ENCODE data around the gene ZNF362.

Gene ZNF362

GRCh38 chr1:33311706-33312412 is 55.6 kb downstream of the ZNF362 start:
- DNase-seq: no peak

GRCh38 chr1:33312413-33312749 is 56.1 kb downstream of the ZNF362 start:
- no peak for DNase-seq

GRCh38 chr1:33314416-33314815 is 58.1 kb downstream of the ZNF362 start:
- no peak for DNase-seq

- no peak for DNase-seq
Observed at GRCh38 chr1:33316601-33317000, 60.3 kb downstream of the ZNF362 start.

GRCh38 chr1:33317354-33317753 is 61.1 kb downstream of the ZNF362 start:
- no peak for DNase-seq

- no peak for DNase-seq
Observed at GRCh38 chr1:33317946-33318345, 61.7 kb downstream of the ZNF362 start.

GRCh38 chr1:33319186-33319948 is 63.1 kb downstream of the ZNF362 start:
- no peak for DNase-seq

- DNase-seq: no peak
Observed at GRCh38 chr1:33319949-33320618, 63.8 kb downstream of the ZNF362 start.

GRCh38 chr1:33320619-33321165 is 64.4 kb downstream of the ZNF362 start, which contains the start of gene A3GALT2:
Gene A3GALT2 (minus strand): TSS chr1:33321098. CDS start chr1:33321098, 0 bp downstream.
- no peak for DNase-seq

- DNase-seq: no peak
Observed at GRCh38 chr1:33321178-33321577, 64.9 kb downstream of the ZNF362 start.

GRCh38 chr1:33322109-33322508 is 65.8 kb downstream of the ZNF362 start:
- DNase-seq: no peak

- DNase-seq: no peak
Observed at GRCh38 chr1:33322870-33323585, 66.7 kb downstream of the ZNF362 start.

GRCh38 chr1:33323663-33324477 is 67.6 kb downstream of the ZNF362 start:
- no peak for DNase-seq

GRCh38 chr1:33324677-33325575 is 68.6 kb downstream of the ZNF362 start:
- DNase-seq: no peak

GRCh38 chr1:33326785-33327184 is 70.5 kb downstream of the ZNF362 start:
- no peak for DNase-seq

GRCh38 chr1:33327587-33328325 is 71.5 kb downstream of the ZNF362 start:
- no peak for DNase-seq

GRCh38 chr1:33328817-33329216 is 72.5 kb downstream of the ZNF362 start:
- DNase-seq: no peak

GRCh38 chr1:33329600-33330305 is 73.5 kb downstream of the ZNF362 start:
- no peak for DNase-seq

GRCh38 chr1:33330361-33330890 is 74.1 kb downstream of the ZNF362 start:
- no peak for DNase-seq

Measured in activated gamma-delta T cell treated with Interleukin-2 at 50 U/mL for 16 hours (primary cell).